ENCODE measurements around the gene RABL6. TPM values are rescaled to one million over a fixed set of nuclear protein-coding genes. Genes with fewer than 3 reads are reported as not detected.

RABL6 gene
- total RNA-seq, 3 donors from 2014 or later, result 38.2 to 51.5 (median 41.3) TPM

GRCh38 chr9:136854113-136854841 is 46.5 kb downstream of the RABL6 start:
- H3K9me3 ChIP-seq, result no peaks in the 10 kb centered on the region
- intact Hi-C loops (cut with DNase I; ENCODE audit: low total_unique reads), result no loop called here
- no peak for DNase-seq (ENCODE audit: low spot score in 2 of 2)
- no peaks in the 10 kb centered on the region for H3K27me3 ChIP-seq
- no peak overlapping the region for H3K4me3 ChIP-seq
- H3K4me1 ChIP-seq, result peaks cover 3 to 20% of the 10 kb centered on the region in 2 donors
- no peaks in the 10 kb centered on the region for H3K36me3 ChIP-seq
- TF ChIP-seq POLR2AphosphoS5 (IDR thresholded peaks at IDR 0.05) (no peak), POLR2A (IDR thresholded peaks at IDR 0.05) (no peak), CTCF (IDR thresholded peaks at IDR 0.05) (no peak)
- H3K27ac ChIP-seq, result no peak overlapping the region

GRCh38 chr9:136854842-136855460 is 47.2 kb downstream of the RABL6 start:
- no peaks in the 10 kb centered on the region for H3K36me3 ChIP-seq
- no peak overlapping the region for H3K4me3 ChIP-seq
- H3K27ac ChIP-seq, result no peak overlapping the region
- no peak for DNase-seq (ENCODE audit: low spot score in 2 of 2)
- peaks cover 3 to 19% of the 10 kb centered on the region in 2 donors for H3K4me1 ChIP-seq
- intact Hi-C loops (cut with DNase I; ENCODE audit: low total_unique reads), result no loop called here
- H3K27me3 ChIP-seq, result no peaks in the 10 kb centered on the region
- TF ChIP-seq POLR2AphosphoS5 (IDR thresholded peaks at IDR 0.05) (no peak), CTCF (IDR thresholded peaks at IDR 0.05) (no peak), POLR2A (IDR thresholded peaks at IDR 0.05) (no peak)
- no peaks in the 10 kb centered on the region for H3K9me3 ChIP-seq

GRCh38 chr9:136855461-136856078 is 47.8 kb downstream of the RABL6 start:
- TF ChIP-seq POLR2AphosphoS5 (IDR thresholded peaks at IDR 0.05) (no peak), CTCF (IDR thresholded peaks at IDR 0.05) (no peak), POLR2A (IDR thresholded peaks at IDR 0.05) (no peak)
- H3K4me1 ChIP-seq, result peaks cover 0 to 12% of the 10 kb centered on the region in 2 donors
- H3K27me3 ChIP-seq, result no peaks in the 10 kb centered on the region
- H3K36me3 ChIP-seq, result no peaks in the 10 kb centered on the region
- H3K9me3 ChIP-seq, result no peaks in the 10 kb centered on the region
- H3K27ac ChIP-seq, result no peak overlapping the region
- intact Hi-C loops (cut with DNase I; ENCODE audit: low total_unique reads), result no loop called here
- DNase-seq (ENCODE audit: low spot score in 2 of 2), result no peak
- no peak overlapping the region for H3K4me3 ChIP-seq

DNA sequence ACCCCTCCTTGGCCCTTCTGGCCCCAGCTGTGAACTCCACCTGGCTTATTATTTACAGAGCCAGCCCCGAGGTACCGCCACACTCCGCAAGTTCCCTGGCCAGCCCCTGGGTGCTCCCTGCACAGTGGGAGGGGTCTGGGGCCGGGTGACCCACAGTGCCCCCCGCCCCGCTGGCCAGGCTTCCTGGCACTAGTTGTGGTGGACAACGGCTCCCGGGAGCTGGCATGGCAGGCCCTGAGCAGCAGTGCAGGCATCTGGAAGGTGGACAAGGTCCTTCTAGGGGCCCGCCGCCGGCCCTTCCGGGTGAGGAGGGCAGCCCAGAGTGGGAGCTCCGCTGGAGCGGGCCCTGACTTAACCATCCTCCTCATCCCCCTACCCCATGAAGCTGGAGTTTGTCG is 48.3 kb downstream of the RABL6 start:
- H3K36me3 ChIP-seq, result no peaks in the 10 kb centered on the region
- H3K27me3 ChIP-seq, result no peaks in the 10 kb centered on the region
- no peaks in the 10 kb centered on the region for H3K9me3 ChIP-seq
- no peak for DNase-seq (ENCODE audit: low spot score in 2 of 2)
- intact Hi-C loops (cut with DNase I; ENCODE audit: low total_unique reads), result no loop called here
- H3K4me3 ChIP-seq, result no peak overlapping the region
- peaks cover 0 to 12% of the 10 kb centered on the region in 2 donors for H3K4me1 ChIP-seq
- H3K27ac ChIP-seq, result no peak overlapping the region
- TF ChIP-seq CTCF (IDR thresholded peaks at IDR 0.05) (no peak), POLR2A (IDR thresholded peaks at IDR 0.05) (no peak), POLR2AphosphoS5 (IDR thresholded peaks at IDR 0.05) (no peak)

Data from breast epithelium (tissue), 4 donors.